ENCODE results near the gene TXNDC16.

- TF ChIP-seq CTCF (IDR thresholded peaks at IDR 0.05; ENCODE audit: low read depth, low read length) (no peak), EZH2phosphoT487 (IDR thresholded peaks at IDR 0.05; ENCODE audit: low read depth) (no peak)
Measured at GRCh38 chr14:52494444-52494843, 57.9 kb downstream of the TXNDC16 start.

Data from OCI-LY3 (cell line).